ENCODE data around the gene ARID3C.

ARID3C gene, protein sequence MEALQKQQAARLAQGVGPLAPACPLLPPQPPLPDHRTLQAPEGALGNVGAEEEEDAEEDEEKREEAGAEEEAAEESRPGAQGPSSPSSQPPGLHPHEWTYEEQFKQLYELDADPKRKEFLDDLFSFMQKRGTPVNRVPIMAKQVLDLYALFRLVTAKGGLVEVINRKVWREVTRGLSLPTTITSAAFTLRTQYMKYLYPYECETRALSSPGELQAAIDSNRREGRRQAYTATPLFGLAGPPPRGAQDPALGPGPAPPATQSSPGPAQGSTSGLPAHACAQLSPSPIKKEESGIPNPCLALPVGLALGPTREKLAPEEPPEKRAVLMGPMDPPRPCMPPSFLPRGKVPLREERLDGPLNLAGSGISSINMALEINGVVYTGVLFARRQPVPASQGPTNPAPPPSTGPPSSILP

DNA sequence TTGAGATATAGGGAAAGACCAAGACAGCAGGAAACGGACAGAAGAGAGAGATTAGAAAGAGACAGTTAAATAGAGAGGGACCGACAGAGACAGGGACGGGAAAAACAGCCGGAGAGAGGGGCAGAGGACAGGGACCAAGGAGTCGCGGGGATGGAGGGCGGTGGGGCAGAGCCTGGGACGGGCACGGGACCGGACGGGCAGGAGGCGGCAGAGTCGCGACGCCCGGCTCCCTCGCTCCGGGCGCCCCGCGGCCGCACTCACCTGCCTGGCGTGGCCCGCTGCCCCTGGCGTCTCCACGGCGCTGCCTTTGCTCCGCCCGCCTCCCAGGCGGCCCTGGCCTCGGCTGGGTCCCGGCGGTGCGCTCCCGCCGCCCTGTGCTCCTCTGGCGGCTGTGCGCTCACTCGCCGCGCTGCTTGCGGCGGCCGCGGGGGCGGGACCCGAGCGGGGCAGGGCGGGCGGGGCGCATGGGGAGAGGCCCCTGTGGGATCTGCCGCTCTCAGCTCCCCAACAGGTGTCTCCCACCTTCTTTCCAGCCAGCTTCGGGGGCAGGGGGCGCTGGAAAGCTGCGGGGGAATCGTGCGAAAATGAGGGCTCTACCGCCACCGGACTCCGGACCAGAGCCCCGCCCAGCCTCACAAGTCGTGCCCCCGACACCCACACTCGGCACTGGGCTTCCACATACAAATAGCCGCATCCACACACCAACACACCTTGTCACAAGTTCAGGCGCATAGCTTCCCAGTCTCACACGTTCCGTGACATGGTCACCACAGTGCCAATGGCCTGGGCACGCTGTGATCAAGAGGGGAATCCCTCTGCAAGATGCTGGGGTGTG is at the start of gene ARID3C:
ARID3C (minus strand) TSS at position 411 of the 835 bp plus-strand sequence. CDS start 1,052 bp downstream, outside the sequence.
- no peak for DNase-seq (ENCODE audit: low read depth)

DNA sequence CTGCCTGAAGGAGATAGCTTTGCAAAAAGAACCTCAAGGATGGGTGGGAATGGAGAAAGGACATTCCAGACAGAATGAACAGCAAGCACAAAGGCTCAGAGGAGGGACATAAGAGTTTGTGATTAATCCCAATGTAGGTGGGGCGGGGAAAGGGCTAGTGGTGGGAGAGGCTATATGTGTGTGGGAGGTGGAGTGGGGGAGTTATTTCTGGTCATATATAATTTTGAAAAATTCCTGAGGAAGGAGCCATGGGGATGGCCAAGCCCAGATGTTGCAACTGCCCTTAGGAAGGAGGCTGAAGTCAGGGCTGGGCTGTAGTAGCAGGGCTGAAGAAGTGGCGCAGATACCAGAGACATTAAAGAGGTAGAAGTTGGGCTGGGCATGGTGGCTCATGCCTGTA is 47.0 kb upstream of the ARID3C start:
- no peak for DNase-seq (ENCODE audit: low read depth)

DNA sequence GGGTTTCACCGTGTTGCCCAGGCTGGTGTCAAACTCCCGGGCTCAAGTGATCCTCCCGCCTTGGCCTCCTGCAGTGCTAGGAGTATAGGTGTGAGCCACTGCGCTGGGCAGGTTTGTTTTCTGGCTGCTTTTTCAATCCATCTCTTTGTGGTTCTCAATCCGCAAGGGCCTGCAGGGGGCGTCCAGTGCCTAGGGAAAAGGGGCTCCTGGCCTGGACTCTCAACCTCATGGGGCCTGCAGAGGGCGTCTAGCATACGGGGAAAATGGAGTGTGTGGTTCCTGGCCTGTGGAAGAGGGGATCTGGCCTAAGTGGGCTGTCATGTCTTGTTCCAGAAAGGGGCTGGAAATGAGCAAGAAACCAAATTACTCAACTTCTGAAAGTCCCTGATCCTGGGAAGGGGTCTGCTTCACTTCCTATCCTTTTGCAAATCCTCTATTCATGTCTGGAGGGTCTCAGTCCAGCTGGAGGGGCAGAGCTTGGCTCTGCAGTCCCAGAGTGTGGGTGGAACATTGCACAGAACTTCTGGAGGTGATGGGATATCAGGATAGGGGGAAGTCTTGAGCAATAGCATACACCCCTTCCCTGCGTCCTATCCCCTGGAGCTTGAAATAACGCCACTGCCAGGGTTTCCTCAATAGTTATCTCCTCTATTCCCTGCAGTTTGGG is 46.3 kb upstream of the ARID3C start:
- DNase-seq (ENCODE audit: low read depth): no peak

DNA sequence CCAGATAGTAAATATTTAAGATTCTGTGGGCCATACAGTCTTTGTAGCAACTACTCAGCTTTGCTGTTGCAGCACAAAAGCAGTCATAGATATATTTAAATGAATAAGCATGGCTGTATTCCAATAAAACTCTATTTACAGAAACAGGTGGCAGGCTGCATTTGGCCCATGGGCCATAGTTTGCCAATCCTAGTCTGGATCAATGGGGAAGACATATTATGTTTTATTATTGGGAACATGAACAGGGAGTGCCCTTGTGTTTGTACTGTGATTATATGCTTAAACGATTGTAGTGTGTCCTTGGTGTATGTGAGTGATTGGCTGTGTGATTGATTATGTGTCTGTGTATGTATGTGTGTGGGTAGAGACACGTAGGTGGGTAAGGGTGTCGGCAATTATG is 45.6 kb upstream of the ARID3C start:
- DNase-seq (ENCODE audit: low read depth): no peak

DNA sequence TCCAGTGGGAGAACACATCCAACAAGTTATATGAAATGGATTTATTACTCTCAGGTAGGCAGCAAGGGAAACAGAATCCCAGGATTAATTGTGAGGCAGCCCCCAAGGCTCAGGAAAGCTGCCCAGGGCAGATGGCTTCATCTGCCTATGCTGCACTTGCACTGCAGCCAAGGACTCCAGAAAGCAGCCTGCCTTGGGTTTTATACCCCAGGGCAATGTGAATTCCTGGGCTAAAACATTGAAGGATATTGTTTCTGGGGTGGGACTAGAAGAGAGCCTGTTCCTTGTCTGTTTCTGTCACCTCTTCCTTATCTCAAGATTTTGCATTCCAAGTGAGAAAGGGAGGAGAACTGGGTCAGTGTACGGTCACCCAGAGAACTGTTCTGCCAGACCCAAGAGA is 42.4 kb upstream of the ARID3C start:
- DNase-seq (ENCODE audit: low read depth): no peak

DNA sequence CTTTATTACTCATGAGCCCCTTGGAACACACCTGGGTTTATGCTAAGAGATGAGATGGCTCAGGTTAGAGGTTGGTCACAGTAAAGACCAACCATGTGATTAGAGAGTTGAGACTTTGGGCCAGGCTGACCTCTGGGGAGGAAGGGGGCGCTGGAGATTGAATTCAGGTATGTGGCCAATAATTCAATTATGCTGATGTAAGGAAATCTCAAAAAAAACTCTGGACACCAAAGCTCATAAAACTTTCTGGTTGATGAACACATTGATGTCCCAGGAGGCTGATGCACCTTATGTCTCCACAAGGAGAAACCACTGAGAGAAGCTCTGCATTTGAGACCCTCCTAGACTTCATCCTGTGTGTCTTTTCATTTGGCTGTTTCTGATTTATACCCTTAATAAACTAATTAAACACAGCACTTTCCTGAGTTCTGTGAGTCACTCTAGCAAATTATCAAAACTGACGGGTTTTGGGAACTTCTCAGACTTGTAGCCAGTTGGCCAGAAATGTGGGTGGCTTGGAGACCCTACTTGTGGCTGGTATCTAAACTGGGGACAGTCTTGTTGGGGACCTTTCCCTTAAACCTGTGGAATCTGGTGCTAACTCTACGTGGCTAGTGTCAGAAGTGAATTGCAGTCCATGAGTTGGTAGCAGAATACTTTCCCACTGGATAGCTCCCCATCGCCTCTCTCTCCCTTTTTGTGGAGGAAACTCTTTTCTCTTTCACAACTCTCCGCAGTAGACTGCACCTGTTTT is 41.1 kb upstream of the ARID3C start:
- DNase-seq (ENCODE audit: low read depth): no peak

DNA sequence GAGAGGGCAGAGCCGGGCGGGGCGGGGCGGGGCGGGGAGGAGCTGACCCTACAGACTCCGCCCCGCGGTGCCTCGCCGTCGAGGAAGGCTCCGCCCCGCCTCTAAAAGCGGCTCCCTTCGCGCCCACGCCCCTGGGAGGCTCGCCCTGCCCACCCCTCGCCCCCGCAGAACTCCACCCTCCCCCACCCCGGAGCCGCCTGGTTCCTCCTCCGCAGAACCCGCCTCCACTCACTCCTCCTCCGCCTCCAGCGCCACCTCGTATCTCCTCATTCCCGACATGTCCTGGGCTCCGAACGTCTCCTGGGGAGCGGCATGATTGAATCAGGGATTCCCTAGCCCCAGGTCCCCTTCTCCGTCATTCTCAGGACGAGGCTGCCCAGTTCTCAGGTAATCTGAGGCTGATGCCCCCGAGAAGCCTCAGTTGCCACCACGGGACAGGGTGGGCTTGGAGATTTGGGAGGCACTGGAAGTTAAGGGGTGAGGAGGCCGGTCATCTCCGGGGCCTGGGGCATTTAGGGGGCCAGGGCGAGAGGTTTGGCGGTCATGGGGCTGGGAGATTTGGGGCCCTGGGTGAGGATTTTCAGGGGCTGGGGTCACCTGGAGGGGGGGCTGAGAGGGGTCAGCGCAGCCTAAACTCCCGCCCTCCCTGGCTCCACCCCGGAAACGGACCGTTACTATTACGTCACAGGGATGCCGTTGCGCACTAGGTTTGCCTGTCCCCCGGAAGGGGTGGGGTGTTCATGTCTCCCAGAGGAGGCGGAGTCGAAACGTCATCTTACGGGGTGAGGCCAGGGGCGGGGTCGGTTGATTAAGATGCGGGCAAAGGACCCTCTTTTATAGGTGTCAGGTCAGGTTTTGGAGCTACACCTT is 36.8 kb upstream of the ARID3C start:
- peak; percentile 74 for DNase-seq (ENCODE audit: low read depth)

DNA sequence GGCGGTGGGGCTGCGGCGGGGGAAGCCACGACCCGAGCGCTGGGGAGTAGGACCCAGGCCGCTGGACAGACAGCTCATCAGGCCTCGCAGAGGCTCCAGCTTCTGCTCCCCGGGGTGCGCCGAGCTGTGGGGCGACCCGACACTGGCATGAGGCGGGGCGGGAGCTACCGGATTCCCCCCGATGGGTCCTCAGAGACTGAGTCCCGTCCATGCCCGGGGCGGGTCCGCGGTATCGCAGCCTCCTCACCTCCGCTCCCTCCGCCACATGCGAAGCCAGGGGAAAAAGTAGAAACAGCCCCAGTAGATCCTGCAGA is 36.2 kb upstream of the ARID3C start:
- DNase-seq (ENCODE audit: low read depth): no peak

DNA sequence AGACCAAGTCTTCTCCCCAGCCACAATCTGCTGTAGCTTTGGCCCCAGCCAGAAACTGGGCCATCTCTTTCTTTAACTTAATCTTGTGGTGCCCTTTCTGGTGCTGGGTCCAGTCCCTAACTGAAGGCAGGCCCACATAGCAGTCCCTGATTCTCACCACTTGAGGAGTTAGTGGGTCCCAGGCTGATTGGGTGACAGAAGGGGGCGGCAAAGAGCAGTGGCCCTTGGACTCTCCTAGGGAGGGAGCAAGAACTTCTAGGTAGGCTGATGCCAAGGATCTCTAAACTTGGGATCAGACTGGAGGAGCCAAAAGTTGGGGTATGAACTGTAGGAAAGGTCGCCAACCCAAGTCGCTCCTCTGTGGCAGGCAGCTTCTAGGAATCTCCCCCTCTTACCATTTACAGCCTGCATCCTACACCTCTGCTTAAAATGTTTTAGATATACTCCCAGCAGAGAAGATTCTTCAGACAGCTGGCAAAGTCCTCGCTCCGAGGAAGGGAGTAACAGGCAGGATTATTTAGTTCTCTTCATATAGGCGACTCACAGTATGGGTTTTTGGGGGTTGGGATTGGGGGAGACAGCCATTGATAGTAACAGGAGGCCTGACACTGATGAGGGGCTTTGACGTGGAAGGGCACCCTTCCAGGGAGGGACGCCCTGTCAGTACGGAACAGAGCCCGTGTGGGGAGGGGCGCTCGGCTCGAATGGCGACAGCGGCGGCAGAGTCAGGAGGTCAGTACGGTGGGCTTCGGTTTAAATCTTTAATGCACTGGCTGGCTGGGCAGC is 35.6 kb upstream of the ARID3C start:
- peak; percentile 60 for DNase-seq (ENCODE audit: low read depth)

DNA sequence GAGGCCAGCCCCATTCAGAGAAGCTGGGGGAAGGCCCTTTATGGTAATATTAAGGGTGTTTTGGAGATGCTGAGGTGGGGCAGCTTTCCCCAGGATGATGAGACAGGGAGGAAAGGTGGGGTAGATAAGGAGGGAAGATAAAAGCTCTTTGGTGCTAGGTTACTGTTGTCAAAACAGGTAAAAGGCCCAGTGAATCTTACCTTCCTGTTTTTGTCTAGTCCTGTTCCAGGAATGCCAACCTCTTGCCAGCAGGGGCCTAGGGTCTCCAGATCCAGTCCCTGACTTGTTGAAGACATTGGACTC is 34.4 kb upstream of the ARID3C start:
- DNase-seq (ENCODE audit: low read depth): no peak

DNA sequence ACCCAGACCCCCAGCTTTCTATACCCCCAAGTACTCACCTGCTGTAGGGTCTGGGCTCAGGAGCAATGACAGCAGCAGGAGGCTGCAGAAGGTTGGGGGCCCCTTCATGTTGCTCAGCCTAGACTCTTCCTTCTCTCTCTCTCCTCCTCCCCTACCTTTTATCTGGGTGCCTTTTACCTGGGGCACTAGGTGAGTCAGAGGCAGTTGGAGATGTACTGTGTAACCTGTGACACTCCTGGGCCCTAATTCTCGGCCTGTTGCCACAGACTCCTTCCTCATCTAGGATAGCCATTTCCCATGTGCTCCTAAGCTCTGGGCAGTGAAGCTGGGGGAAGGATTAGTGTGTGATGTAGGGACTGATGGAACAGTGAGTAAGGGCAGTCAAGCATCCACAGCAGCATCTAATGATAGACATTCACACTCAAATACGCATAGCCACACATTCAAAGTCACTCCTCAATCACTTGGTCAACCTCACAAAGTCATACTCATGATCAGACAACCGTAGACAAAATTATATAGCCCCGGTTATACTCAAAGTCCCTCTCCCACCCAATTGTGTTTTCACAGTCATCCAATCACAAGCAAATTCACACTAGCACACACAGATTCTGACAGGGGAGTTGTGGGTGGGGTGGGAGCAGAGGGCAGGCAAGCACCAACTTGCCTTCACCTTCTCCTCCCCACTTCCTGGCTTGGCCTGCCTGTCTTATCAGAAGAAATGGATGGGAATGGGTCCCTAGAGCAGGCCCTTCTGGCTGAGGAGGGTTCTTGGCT is 33.8 kb upstream of the ARID3C start, which contains the start of gene CCL27:
CCL27 (minus strand) TSS at position 132 of the 777 bp plus-strand sequence; CDS start at position 108, 24 bp downstream.
- no peak for DNase-seq (ENCODE audit: low read depth)

DNA sequence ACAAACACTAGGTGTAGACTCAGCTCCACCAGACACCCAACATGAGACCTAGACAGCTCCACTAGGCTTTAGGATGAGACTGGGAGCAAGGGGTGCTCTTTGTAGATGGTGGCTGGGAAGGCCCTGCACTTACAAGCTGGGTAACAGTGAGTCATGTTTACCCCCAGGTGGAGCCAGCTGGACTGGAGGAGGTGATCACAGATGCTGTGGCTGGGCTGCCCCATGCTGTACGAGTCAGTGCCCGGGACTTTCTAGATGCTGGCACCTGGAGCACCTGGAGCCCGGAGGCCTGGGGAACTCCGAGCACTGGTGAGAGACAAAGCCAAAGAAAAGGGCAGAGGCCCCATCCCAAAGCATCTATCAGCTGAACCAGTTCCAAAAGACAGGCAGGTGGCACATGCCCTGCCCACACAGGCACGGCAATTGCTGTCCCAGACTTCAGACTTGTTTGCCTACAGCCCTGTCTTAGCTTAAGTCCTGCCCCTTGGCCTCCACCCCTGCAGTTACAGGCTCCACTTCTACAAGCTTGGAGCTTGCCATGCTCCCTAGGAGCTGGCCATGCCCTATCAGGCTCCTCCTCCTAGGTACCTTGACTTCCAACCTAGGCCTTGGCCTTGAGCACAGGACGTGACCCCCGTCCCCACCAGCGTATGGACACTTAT is 30.9 kb upstream of the ARID3C start:
- no peak for DNase-seq (ENCODE audit: low read depth)

DNA sequence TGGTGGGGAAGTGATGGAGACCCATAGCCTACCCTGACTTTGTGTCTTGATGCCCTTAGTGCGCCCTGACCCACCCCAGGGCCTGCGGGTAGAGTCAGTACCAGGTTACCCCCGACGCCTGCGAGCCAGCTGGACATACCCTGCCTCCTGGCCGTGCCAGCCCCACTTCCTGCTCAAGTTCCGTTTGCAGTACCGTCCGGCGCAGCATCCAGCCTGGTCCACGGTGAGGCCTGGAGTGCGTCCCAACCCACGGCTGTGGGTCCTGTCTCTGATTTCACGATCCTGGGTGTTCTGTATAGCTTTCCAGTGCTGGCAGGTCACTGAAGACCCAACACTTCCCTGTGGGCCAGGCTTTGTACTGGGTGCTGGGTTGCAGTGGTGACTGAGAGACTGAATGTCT is 29.6 kb upstream of the ARID3C start:
- no peak for DNase-seq (ENCODE audit: low read depth)

DNA sequence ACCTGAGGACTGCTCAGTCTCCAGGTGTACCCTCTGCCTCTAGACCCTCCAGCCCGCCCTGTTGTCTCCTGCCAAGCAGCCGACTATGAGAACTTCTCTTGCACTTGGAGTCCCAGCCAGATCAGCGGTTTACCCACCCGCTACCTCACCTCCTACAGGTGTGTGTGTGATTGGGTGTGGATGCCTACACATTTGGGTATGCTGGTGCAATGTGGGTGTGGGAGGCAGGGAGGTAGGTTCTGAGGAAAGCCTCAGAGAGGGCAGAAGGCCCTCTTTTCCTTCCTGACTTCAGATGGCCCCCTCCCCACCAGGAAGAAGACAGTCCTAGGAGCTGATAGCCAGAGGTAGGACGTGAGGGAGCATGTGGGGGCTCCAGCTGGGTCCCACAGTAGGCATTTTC is 28.1 kb upstream of the ARID3C start:
- DNase-seq (ENCODE audit: low read depth): no peak

DNA sequence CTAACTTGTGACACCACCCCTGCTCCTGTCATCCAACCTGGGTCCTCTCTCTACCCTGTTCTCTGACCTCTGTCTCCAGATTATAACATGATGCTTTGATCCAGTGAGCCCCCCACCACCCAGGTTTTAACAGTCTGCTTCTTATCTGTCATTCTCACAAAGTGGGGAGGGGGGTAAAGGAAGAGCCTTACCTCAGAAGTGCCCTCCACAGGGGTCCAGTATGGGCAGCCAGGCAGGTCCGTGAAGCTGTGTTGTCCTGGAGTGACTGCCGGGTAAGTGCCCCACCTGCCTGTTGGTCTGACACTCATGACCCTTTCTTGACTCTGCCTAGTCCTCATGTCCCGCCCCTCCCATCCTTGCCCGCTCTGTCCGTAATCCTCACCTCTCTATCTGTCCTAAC is 26.5 kb upstream of the ARID3C start:
- DNase-seq (ENCODE audit: low read depth): no peak

DNA sequence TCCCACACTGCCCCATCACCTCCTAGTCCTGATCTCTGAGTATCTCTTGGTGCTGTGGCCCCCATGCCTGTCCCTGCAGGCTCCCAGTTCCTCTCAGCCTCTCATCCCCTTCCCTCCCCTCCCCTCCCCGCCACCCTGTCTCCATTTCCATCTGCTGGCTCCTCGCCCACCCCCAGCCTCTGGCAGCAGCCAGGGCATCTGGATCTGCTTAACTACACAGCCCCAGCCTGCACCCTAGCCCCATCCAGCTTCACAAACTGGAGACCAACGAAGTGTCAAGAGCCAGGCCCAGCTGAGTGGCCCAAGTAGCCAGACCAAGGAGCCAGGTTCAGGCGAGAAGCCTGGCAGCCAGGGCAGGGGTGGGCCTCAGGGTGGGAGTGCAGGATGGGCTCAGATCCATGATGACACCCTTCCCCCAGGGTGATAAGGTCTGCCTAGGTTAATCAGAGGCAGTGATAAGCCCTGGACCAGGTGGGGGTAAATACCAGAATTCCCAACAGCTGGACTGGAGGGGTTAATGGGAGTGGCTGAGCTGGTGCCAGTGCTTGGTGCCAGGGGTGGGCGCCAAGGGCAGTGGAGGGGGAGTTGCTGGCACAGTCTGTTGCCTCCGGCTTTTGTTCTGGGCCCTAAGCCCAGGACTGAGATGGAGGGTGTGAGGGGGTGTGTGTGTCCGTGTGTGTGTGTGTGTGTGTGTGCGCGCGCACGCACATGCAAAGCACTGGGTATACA is 25.6 kb upstream of the ARID3C start:
- no peak for DNase-seq (ENCODE audit: low read depth)

DNA sequence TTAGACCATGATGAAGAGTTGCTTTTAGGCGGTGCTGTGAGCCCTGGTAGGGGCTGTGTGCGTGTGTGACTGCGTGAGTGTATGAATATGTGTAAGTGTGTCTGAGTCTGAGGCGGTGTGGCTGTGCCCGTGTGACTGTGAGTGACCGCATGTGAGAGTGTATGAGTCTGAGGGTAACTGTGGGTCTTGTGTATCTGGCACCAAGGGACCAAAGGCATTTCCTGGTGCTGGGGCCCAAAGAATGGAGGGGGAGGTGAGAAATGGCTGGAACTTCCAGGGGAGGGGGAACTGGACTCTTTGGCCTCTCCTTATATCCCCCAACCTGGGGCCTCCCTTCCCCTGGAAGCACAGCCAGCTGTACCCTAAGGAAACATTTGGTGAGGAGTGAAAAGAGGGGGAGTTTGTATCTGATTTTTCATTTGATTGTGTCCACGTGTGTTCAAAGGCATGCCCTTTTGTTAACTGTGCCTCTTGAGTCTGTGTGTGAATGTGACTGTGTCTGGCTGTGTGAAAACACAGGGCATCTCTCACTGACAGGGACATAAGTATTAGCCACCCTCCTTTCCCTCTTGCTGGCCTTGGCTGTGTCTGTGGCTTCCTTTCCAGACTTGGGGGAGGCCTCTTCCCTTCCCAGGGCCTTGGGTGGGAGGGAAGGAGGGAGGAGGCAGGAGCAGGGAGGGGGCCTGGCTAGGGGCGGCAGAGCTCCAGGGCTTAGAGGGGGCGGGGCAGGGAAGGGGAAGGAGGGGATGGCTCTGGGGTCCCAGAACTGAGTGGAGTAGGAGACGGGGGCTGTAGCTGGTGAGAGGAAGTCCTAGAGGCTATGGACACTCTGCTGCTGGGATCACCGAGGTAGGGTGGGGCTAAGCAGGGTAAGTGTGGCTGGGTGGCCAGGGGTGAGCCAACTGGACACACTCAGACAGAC is 24.5 kb upstream of the ARID3C start:
- DNase-seq (ENCODE audit: low read depth): peak; percentile 58

All from CMK (cell line).